Measurements from ENCODE around the gene NADSYN1. TPM values are rescaled to one million over a fixed set of nuclear protein-coding genes. Genes with fewer than 3 reads are reported as not detected.
A peak's percentile ranks its signal among the peaks of the same experiment; 100 is the strongest.
"Not testable (repeated sequence)": the region's sequence is repeated elsewhere in the genome, so short reads cannot be mapped to it uniquely, and the experiment has no call there.

The NADSYN1 gene
- 22.0 TPM for total RNA-seq
- long read RNA-seq, transcript NADSYN1-201 (21 exons, 2,773 nt), result major isoform, 13 of 25 reads
- long read RNA-seq, partial matches to known transcripts, result 5 of 25 reads
- long read RNA-seq, other reads (novel, unspliced or antisense), result 5 of 25 reads

GRCh38 chr11:71453037-71453917 is at the start of gene NADSYN1:
Gene NADSYN1 (plus strand): TSS chr11:71453203. CDS start chr11:71453297, 94 bp downstream.
- intact Hi-C loops (cut with DNase I), result no loop called here
- DNase-seq (ENCODE audit: low spot score), result peak; percentile 100

GRCh38 chr11:71404209-71404608 is 48.8 kb upstream of the NADSYN1 start:
- DNase-seq (ENCODE audit: low spot score), result no peak
- intact Hi-C loops (cut with DNase I), result no loop called here

GRCh38 chr11:71406681-71407080 is 46.3 kb upstream of the NADSYN1 start:
- intact Hi-C loops (cut with DNase I), result no loop called here
- DNase-seq (ENCODE audit: low spot score), result no peak

GRCh38 chr11:71407356-71407755 is 45.6 kb upstream of the NADSYN1 start:
- DNase-seq (ENCODE audit: low spot score), result no peak
- intact Hi-C loops (cut with DNase I), result no loop called here

GRCh38 chr11:71408826-71409225 is 44.2 kb upstream of the NADSYN1 start:
- no peak for DNase-seq (ENCODE audit: low spot score)
- intact Hi-C loops (cut with DNase I), result no loop called here

- no peak for DNase-seq (ENCODE audit: low spot score)
- intact Hi-C loops (cut with DNase I), result no loop called here
These were observed 42.5 kb upstream of the NADSYN1 start for GRCh38 chr11:71410363-71410966.

- intact Hi-C loops (cut with DNase I), result no loop called here
- no peak for DNase-seq (ENCODE audit: low spot score)
These were observed 38.4 kb upstream of the NADSYN1 start for GRCh38 chr11:71414645-71415044.

GRCh38 chr11:71418643-71419042 is 34.4 kb upstream of the NADSYN1 start:
- intact Hi-C loops (cut with DNase I), result no loop called here
- no peak for DNase-seq (ENCODE audit: low spot score)

- intact Hi-C loops (cut with DNase I), result no loop called here
- no peak for DNase-seq (ENCODE audit: low spot score)
These were observed 32.4 kb upstream of the NADSYN1 start for GRCh38 chr11:71420455-71421241.

GRCh38 chr11:71421392-71421950 is 31.5 kb upstream of the NADSYN1 start:
- intact Hi-C loops (cut with DNase I), result no loop called here
- DNase-seq (ENCODE audit: low spot score), result peak; percentile 12

- DNase-seq (ENCODE audit: low spot score), result peak; percentile 3
- intact Hi-C loops (cut with DNase I), result not testable (repeated sequence)
These were observed 30.7 kb upstream of the NADSYN1 start for GRCh38 chr11:71422318-71422717.

- DNase-seq (ENCODE audit: low spot score), result no peak
- intact Hi-C loops (cut with DNase I), result no loop called here
These were observed 29.7 kb upstream of the NADSYN1 start for GRCh38 chr11:71423181-71423790.

GRCh38 chr11:71425409-71425808 is 27.6 kb upstream of the NADSYN1 start:
- intact Hi-C loops (cut with DNase I), result no loop called here
- DNase-seq (ENCODE audit: low spot score), result peak; percentile 29

GRCh38 chr11:71425860-71426259 is 27.1 kb upstream of the NADSYN1 start:
- DNase-seq (ENCODE audit: low spot score), result no peak
- intact Hi-C loops (cut with DNase I), result no loop called here

GRCh38 chr11:71426413-71426812 is 26.6 kb upstream of the NADSYN1 start:
- intact Hi-C loops (cut with DNase I), result no loop called here
- DNase-seq (ENCODE audit: low spot score), result no peak

- intact Hi-C loops (cut with DNase I), result no loop called here
These were observed 24.1 kb upstream of the NADSYN1 start for GRCh38 chr11:71428861-71429435.

GRCh38 chr11:71429701-71430100 is 23.3 kb upstream of the NADSYN1 start:
- no peak for DNase-seq (ENCODE audit: low spot score)
- intact Hi-C loops (cut with DNase I), result no loop called here

More at GRCh38 chr11:71428861-71429435, 24.1 kb upstream of the NADSYN1 start:
- no peak for DNase-seq (ENCODE audit: low spot score)

- peak; percentile 43 for DNase-seq (ENCODE audit: low spot score)
- intact Hi-C loops (cut with DNase I), result no loop called here
These were observed 22.8 kb upstream of the NADSYN1 start for GRCh38 chr11:71430166-71430565.

GRCh38 chr11:71431271-71431670 is 21.7 kb upstream of the NADSYN1 start:
- no peak for DNase-seq (ENCODE audit: low spot score)
- intact Hi-C loops (cut with DNase I), result no loop called here
